Body of pancreas (tissue), 4 donors: ENCODE results near the gene CMTM7. TPM values are rescaled to one million over a fixed set of nuclear protein-coding genes. Genes with fewer than 3 reads are reported as not detected.

ENCODE experiments used
- ATAC-seq: fragments of 150-250 bp; one replicate; pipeline ENCODE4 v1.9.1; 2016
- DNase-seq, 4 donors: peaks; one replicate each; pipeline ENCODE4 v3.0.0-alpha.2; 2019
- H3K27ac ChIP-seq, 4 donors: fragments of 200-600 bp; sonication (generic); 1 replicate in 3 of 4; 2 replicates in 1 of 4; pipeline versions ENCODE4 v1.5.1 to v1.6.1; 2016 to 2019; ENCODE audit warnings: mild to moderate bottlenecking in 1 of 4, mixed read lengths in 1 of 4, moderate library complexity in 1 of 4
- H3K27me3 ChIP-seq, 2 donors: fragments of 200-600 bp; sonication (generic); one replicate each; pipeline ENCODE4 v1.6.0; 2016; ENCODE audit warnings: mild to moderate bottlenecking in 1 of 2
- H3K36me3 ChIP-seq, 2 donors: fragments of 200-600 bp; sonication (generic); replicated peaks in 1 of 2; 2 replicates each; pipeline ENCODE4 v1.5.1; 2016; ENCODE audit warnings: low read depth in 2 of 2; ENCODE audit not compliant: insufficient read depth in 1 of 2
- H3K4me1 ChIP-seq: fragments of 200-600 bp; sonication (generic); one replicate; pipeline ENCODE4 v1.6.0; 2016
- H3K4me3 ChIP-seq, 2 donors: fragments of 200-600 bp; sonication (generic); 1 replicate in 1 of 2; 2 replicates in 1 of 2; pipeline ENCODE4 v1.5.1; 2016 to 2019
- H3K9me3 ChIP-seq, 3 donors: fragments of 200-600 bp; sonication (generic); 1 replicate in 2 of 3; 2 replicates in 1 of 3; pipeline ENCODE4 v1.5.1; 2016
- POLR2A ChIP-seq, 3 donors: fragments of 450-650 bp; IDR thresholded peaks; one replicate each; pipeline ENCODE4 v1.6.1; 2016; ENCODE audit warnings: antibody characterized with exemption in 3 of 3, mild to moderate bottlenecking in 2 of 3
- WGBS, 2 donors: methylation state at CpG; one replicate each; pipeline ENCODE4 v1.1.5; 2017; 5-methylcytosine and 5-hydroxymethylcytosine counted together
- intact Hi-C: fragments of 100-400 bp; cut with DNase I; formaldehyde crosslinking; loops from one replicate; pipeline ENCODE4 v1.15.1; 2023
- total RNA-seq, 2 donors: library from RNA; depleted of rRNA; stranded (reverse); fragments of >200 nt; gene quantifications; one replicate each; pipeline ENCODE4 v1.1.0, GENCODE V29; 2016
- TF ChIP-seq, protein P1 (sequence below), 7 experiments: fragments of 450-650 bp in 4 of 7; fragments of 200-600 bp in 3 of 7; sonication (generic) in 3 of 7; IDR thresholded peaks; one replicate each; pipeline ENCODE4 v1.5.1; 2016 to 2019; ENCODE audit warnings: antibody characterized with exemption in 7 of 7

The CMTM7 gene
- total RNA-seq, 2 donors from 2014 or later, result 23.3 to 51.1 TPM

DNA sequence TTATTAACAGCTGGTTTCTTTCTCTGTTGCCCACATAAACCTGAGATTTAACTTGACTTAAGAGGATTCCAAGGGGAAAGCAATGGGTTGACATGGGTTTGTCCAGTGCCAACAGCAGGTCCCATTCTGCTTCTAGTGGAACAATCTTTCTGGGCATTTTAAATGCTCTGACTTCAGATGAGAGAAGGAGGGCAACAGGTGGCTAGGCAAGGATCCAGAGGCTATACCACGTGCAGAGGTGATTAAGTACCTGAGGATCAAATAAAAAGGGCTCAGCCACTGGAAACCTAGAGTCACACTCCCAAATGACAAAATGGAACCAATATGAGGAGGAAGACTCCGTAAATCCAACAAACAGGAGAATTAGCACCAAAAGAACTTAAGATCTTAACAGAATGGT, 82.5 kb downstream of the CMTM7 start:
- Histone ChIP-seq H3K9me3 (no peaks in the 10 kb centered on the region), H3K27ac (no peak overlapping the region), H3K4me1 (peaks cover 15% of the 10 kb centered on the region), H3K36me3 (no peaks in the 10 kb centered on the region), H3K27me3 (no peaks in the 10 kb centered on the region), H3K4me3 (no peak overlapping the region)
- DNase-seq (no peak), ATAC-seq (no peak)
- no peak for TF ChIP-seq POLR2A (IDR thresholded peaks at IDR 0.05)
- intact Hi-C loops, result loop anchor here (10.0 kb wide), 1 partner anchor 299 kb away; no protein-coding TSS in a partner anchor
- WGBS, 2 donors, result 63 to 70% methylated on average over 2 of the region's 2 CpGs

DNA sequence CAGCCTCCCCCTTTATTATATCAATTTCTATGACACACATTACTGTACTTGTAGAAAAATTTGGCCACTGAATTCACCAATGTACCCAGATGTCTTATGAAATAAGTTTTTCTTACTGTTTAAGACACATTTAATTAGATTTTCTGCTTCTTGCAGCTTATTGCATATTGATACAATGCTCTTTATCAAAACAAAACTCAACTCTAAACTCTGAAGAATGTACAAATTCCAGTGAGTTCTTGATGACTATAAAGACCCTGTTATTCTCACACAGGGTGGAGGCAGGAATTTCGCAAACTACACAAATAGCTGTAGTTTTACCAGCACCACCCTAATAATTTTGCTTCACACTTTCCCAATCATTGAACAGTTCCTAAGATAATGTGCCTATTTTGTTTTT, 89.0 kb downstream of the CMTM7 start:
- Histone ChIP-seq H3K27me3 (no peaks in the 10 kb centered on the region), H3K27ac (no peak overlapping the region), H3K4me1 (no peaks in the 10 kb centered on the region), H3K9me3 (no peaks in the 10 kb centered on the region), H3K4me3 (no peak overlapping the region), H3K36me3 (no peaks in the 10 kb centered on the region)
- WGBS, 2 donors, result 44 to 91% methylated on average over 1 of the region's 1 CpG
- no peak for TF ChIP-seq POLR2A (IDR thresholded peaks at IDR 0.05)
- TF ChIP-seq, protein P1, sequence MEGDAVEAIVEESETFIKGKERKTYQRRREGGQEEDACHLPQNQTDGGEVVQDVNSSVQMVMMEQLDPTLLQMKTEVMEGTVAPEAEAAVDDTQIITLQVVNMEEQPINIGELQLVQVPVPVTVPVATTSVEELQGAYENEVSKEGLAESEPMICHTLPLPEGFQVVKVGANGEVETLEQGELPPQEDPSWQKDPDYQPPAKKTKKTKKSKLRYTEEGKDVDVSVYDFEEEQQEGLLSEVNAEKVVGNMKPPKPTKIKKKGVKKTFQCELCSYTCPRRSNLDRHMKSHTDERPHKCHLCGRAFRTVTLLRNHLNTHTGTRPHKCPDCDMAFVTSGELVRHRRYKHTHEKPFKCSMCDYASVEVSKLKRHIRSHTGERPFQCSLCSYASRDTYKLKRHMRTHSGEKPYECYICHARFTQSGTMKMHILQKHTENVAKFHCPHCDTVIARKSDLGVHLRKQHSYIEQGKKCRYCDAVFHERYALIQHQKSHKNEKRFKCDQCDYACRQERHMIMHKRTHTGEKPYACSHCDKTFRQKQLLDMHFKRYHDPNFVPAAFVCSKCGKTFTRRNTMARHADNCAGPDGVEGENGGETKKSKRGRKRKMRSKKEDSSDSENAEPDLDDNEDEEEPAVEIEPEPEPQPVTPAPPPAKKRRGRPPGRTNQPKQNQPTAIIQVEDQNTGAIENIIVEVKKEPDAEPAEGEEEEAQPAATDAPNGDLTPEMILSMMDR (IDR thresholded peaks at IDR 0.05), result no peak
- intact Hi-C loops, result no loop called here
- no peak for ATAC-seq
- no peak for DNase-seq

DNA sequence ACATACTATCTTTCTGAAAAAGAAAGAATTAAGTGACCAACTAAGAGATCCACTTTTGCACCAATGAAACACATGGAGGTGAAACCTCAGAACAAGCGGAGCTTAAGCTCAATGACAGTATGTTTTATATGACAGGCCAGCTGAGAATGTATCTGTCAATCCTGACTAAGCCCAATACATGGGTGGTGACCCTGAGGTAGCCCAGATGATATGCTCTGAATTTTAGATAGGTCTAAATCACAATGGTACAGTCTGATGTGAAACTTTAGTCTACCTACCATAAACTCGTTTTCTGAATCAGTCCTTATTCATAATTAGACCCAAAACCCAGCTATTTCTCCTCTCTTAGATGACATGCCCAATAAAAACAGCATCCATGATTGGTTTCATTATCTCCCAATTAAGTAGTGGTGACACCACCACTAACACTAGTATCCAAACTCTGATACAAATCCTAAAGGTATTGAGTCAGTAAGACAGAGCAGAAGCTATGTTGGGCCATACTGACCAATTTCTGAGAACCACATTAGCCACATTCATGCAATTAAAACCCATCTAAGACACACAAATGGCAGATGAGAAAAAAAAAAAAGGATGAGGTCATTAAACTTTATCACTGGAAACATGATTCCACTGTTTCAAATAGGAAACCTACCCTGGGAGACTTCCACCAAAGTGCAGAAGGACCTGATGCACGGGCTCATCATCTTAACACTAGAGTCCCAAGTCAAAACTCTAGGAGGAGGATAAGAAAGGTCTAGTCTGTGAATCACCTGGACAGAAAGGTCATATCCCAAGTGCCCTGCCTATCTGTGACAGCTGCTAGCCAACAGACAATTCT, 90.4 kb downstream of the CMTM7 start:
- TF ChIP-seq, protein P1 (IDR thresholded peaks at IDR 0.05), result no peak
- TF ChIP-seq POLR2A (IDR thresholded peaks at IDR 0.05), result no peak
- H3K36me3 ChIP-seq, result no peaks in the 10 kb centered on the region
- DNase-seq, result no peak
- no peaks in the 10 kb centered on the region for H3K27me3 ChIP-seq
- no peak overlapping the region for H3K4me3 ChIP-seq
- H3K4me1 ChIP-seq, result no peaks in the 10 kb centered on the region
- H3K9me3 ChIP-seq, result no peaks in the 10 kb centered on the region
- intact Hi-C loops, result no loop called here
- 91 to 94% methylated on average over 3 of the region's 3 CpGs for WGBS, 2 donors
- H3K27ac ChIP-seq, result no peak overlapping the region
- ATAC-seq, result no peak

DNA sequence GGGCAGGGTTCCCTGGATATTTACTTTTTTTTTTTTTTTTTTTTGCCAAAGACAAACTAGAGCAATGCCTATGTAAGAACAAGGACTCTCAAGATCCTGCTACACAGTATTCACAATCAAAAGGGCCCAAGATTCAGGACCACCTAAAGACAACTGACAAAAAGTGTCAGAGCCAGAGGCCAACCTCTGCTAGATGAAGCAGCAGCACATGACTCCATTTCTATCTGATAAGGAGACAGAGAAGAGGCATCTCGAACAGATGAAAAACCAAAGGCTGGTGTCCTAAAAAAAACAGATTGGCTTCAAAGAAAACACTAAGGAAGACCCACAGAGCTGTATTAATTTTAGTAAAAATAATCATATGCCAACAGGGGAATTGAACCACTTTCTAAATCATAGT, 91.0 kb downstream of the CMTM7 start:
- Histone ChIP-seq H3K27me3 (no peaks in the 10 kb centered on the region), H3K27ac (no peak overlapping the region), H3K4me3 (no peak overlapping the region), H3K9me3 (no peaks in the 10 kb centered on the region), H3K36me3 (no peaks in the 10 kb centered on the region), H3K4me1 (no peaks in the 10 kb centered on the region)
- intact Hi-C loops, result no loop called here
- TF ChIP-seq, protein P1 (IDR thresholded peaks at IDR 0.05), result no peak
- no peak for TF ChIP-seq POLR2A (IDR thresholded peaks at IDR 0.05)
- DNase-seq (no peak), ATAC-seq (no peak)
- WGBS, 2 donors, result 88 to 100% methylated on average over 1 of the region's 1 CpG

DNA sequence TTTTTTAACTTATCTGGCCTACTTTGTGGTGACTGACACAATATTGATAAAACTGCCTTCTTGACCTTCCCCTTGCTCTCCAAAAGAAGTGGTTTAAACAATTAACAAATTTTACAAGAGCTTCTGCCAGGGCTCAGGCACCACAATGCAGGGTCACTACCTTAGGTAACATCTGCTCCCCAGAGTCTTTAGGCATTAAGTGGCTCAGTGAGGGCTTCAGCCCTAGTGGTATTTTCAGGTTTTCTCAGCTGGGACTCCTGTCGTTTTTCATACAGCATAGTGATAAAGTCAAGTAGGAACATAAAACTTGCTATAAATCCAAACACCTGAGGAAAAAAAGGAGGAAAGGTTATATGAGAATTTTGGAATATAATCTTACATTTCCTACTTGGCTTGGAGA, 92.1 kb downstream of the CMTM7 start:
- no peak for TF ChIP-seq POLR2A (IDR thresholded peaks at IDR 0.05)
- TF ChIP-seq, protein P1 (IDR thresholded peaks at IDR 0.05), result no peak
- ATAC-seq, result no peak
- intact Hi-C loops, result no loop called here
- 32 to 55% methylated on average over 1 of the region's 1 CpG for WGBS, 2 donors
- H3K4me3 ChIP-seq, result no peak overlapping the region
- no peaks in the 10 kb centered on the region for H3K27me3 ChIP-seq
- no peaks in the 10 kb centered on the region for H3K4me1 ChIP-seq
- no peak for DNase-seq
- H3K27ac ChIP-seq, result peak overlapping the region in 1 of 4 donors; percentile 5
- H3K9me3 ChIP-seq, result no peaks in the 10 kb centered on the region
- H3K36me3 ChIP-seq, result no peaks in the 10 kb centered on the region
